Adrenal gland (tissue), 5 donors: ENCODE data around the gene SMIM28.

Experiments
- POLR2A ChIP-seq, 2 donors: fragments of 450-650 bp; IDR thresholded peaks; one replicate each; pipeline ENCODE4 v1.6.1; 2017; ENCODE audit warnings: antibody characterized with exemption in 2 of 2, mild to moderate bottlenecking in 2 of 2, moderate library complexity in 1 of 2
- TF ChIP-seq, protein P1 (sequence below), 6 experiments: fragments of 450-650 bp in 4 of 6; fragments of 200-600 bp in 2 of 6; sonication (generic) in 1 of 6; IDR thresholded peaks; 1 replicate in 5 of 6; 2 replicates in 1 of 6; pipeline versions ENCODE4 v1.5.1 to v1.8.0; 2016 to 2021; ENCODE audit warnings: antibody characterized with exemption in 6 of 6, mild to moderate bottlenecking in 2 of 6, moderate library complexity in 1 of 6
- donor health status: DM: no; HTN: no; CAD: no.

GRCh38 chr6:138401960-138402837 lies 24.5 kb downstream of the SMIM28 start:
- TF ChIP-seq, protein P1, sequence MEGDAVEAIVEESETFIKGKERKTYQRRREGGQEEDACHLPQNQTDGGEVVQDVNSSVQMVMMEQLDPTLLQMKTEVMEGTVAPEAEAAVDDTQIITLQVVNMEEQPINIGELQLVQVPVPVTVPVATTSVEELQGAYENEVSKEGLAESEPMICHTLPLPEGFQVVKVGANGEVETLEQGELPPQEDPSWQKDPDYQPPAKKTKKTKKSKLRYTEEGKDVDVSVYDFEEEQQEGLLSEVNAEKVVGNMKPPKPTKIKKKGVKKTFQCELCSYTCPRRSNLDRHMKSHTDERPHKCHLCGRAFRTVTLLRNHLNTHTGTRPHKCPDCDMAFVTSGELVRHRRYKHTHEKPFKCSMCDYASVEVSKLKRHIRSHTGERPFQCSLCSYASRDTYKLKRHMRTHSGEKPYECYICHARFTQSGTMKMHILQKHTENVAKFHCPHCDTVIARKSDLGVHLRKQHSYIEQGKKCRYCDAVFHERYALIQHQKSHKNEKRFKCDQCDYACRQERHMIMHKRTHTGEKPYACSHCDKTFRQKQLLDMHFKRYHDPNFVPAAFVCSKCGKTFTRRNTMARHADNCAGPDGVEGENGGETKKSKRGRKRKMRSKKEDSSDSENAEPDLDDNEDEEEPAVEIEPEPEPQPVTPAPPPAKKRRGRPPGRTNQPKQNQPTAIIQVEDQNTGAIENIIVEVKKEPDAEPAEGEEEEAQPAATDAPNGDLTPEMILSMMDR (IDR thresholded peaks at IDR 0.05), result no peak
- TF ChIP-seq POLR2A (IDR thresholded peaks at IDR 0.05), result no peak
